WTC11 (cell line): ENCODE measurements around the gene GNL1.

Experiments
- FOXP1 ChIP-seq: sonication (generic); formaldehyde crosslinking; IDR thresholded peaks from 2 replicates; pipeline ENCODE4 v1.8.0; 2022; ENCODE audit warnings: missing genetic modification reagents, mild to moderate bottlenecking, moderate library complexity, borderline replicate concordance
- PRRX2 ChIP-seq: fragments of 250-450 bp; sonication (Bioruptor Pico); IDR thresholded peaks from 2 replicates; pipeline ENCODE4 v1.8.0; 2021; ENCODE audit warnings: mild to moderate bottlenecking
- TCF7 ChIP-seq: sonication (generic); formaldehyde crosslinking; IDR thresholded peaks from 2 replicates; pipeline ENCODE4 v1.8.0; 2022; ENCODE audit warnings: mild to moderate bottlenecking, low read depth, missing genetic modification reagents, moderate library complexity
- TF ChIP-seq, protein P1 (sequence below): fragments of 250-450 bp; sonication (Bioruptor Pico); IDR thresholded peaks from 2 replicates; pipeline ENCODE4 v2.1.2; 2022; ENCODE audit warnings: mild to moderate bottlenecking, moderate library complexity
- TF ChIP-seq, protein P2 (sequence below): fragments of 200-600 bp; IDR thresholded peaks from 2 replicates; pipeline ENCODE4 v1.8.0; 2022; ENCODE audit warnings: antibody characterized with exemption
- TF ChIP-seq, protein P3 (sequence below): sonication (generic); formaldehyde crosslinking; conservative IDR thresholded peaks from 2 replicates; pipeline ENCODE4 v1.8.1; 2022; ENCODE audit warnings: mild to moderate bottlenecking, missing genetic modification reagents
- TF ChIP-seq, protein P4 (sequence below): sonication (generic); formaldehyde crosslinking; IDR thresholded peaks from 2 replicates; pipeline ENCODE4 v1.8.1; 2023; ENCODE audit warnings: mild to moderate bottlenecking, missing genetic modification reagents
- TF ChIP-seq, protein P5 (sequence below): sonication (generic); formaldehyde crosslinking; IDR thresholded peaks from 2 replicates; pipeline ENCODE4 v1.8.0; 2022; ENCODE audit warnings: mild to moderate bottlenecking, missing genetic modification reagents
- TF ChIP-seq, protein P6 (sequence below): sonication (generic); formaldehyde crosslinking; IDR thresholded peaks from 2 replicates; pipeline ENCODE4 v1.8.1; 2023; ENCODE audit warnings: mild to moderate bottlenecking, missing genetic modification reagents

DNA sequence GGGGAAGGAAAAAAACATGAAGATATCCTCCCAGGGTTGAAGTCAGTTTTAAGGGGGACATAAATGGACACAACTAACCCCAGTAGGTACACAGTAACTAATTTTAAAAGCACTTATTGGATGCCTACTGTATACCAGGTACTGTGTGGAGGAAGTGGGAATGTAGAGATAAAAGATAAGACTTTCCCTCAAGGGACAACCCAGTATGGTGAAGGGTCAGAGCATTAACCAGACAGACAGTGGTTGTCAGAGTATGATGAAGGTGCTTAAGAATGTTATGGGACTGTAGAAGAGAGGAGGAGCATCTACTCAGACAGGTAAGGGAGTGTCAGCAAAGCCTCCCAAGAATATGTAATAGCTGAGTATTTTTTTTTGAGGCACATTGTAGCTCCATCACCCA, 15.9 kb upstream of the GNL1 start:
- TF ChIP-seq, protein P1, sequence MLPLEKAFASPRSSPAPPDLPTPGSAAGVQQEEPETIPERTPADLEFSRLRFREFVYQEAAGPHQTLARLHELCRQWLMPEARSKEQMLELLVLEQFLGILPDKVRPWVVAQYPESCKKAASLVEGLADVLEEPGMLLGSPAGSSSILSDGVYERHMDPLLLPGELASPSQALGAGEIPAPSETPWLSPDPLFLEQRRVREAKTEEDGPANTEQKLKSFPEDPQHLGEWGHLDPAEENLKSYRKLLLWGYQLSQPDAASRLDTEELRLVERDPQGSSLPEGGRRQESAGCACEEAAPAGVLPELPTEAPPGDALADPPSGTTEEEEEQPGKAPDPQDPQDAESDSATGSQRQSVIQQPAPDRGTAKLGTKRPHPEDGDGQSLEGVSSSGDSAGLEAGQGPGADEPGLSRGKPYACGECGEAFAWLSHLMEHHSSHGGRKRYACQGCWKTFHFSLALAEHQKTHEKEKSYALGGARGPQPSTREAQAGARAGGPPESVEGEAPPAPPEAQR: no peak
- TF ChIP-seq, protein P2, sequence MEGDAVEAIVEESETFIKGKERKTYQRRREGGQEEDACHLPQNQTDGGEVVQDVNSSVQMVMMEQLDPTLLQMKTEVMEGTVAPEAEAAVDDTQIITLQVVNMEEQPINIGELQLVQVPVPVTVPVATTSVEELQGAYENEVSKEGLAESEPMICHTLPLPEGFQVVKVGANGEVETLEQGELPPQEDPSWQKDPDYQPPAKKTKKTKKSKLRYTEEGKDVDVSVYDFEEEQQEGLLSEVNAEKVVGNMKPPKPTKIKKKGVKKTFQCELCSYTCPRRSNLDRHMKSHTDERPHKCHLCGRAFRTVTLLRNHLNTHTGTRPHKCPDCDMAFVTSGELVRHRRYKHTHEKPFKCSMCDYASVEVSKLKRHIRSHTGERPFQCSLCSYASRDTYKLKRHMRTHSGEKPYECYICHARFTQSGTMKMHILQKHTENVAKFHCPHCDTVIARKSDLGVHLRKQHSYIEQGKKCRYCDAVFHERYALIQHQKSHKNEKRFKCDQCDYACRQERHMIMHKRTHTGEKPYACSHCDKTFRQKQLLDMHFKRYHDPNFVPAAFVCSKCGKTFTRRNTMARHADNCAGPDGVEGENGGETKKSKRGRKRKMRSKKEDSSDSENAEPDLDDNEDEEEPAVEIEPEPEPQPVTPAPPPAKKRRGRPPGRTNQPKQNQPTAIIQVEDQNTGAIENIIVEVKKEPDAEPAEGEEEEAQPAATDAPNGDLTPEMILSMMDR: no peak
- TF ChIP-seq PRRX2 (CRISPR knock-in tag): no peak
- TF ChIP-seq, protein P3, sequence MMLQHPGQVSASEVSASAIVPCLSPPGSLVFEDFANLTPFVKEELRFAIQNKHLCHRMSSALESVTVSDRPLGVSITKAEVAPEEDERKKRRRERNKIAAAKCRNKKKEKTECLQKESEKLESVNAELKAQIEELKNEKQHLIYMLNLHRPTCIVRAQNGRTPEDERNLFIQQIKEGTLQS (CRISPR knock-in tag): no peak
- TF ChIP-seq, protein P4, sequence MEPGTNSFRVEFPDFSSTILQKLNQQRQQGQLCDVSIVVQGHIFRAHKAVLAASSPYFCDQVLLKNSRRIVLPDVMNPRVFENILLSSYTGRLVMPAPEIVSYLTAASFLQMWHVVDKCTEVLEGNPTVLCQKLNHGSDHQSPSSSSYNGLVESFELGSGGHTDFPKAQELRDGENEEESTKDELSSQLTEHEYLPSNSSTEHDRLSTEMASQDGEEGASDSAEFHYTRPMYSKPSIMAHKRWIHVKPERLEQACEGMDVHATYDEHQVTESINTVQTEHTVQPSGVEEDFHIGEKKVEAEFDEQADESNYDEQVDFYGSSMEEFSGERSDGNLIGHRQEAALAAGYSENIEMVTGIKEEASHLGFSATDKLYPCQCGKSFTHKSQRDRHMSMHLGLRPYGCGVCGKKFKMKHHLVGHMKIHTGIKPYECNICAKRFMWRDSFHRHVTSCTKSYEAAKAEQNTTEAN (CRISPR knock-in tag): no peak
- no peak for TF ChIP-seq FOXP1 (CRISPR knock-in tag)
- no peak for TF ChIP-seq TCF7 (CRISPR knock-in tag)
- TF ChIP-seq, protein P5, sequence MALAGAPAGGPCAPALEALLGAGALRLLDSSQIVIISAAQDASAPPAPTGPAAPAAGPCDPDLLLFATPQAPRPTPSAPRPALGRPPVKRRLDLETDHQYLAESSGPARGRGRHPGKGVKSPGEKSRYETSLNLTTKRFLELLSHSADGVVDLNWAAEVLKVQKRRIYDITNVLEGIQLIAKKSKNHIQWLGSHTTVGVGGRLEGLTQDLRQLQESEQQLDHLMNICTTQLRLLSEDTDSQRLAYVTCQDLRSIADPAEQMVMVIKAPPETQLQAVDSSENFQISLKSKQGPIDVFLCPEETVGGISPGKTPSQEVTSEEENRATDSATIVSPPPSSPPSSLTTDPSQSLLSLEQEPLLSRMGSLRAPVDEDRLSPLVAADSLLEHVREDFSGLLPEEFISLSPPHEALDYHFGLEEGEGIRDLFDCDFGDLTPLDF (CRISPR knock-in tag): no peak
- TF ChIP-seq, protein P6, sequence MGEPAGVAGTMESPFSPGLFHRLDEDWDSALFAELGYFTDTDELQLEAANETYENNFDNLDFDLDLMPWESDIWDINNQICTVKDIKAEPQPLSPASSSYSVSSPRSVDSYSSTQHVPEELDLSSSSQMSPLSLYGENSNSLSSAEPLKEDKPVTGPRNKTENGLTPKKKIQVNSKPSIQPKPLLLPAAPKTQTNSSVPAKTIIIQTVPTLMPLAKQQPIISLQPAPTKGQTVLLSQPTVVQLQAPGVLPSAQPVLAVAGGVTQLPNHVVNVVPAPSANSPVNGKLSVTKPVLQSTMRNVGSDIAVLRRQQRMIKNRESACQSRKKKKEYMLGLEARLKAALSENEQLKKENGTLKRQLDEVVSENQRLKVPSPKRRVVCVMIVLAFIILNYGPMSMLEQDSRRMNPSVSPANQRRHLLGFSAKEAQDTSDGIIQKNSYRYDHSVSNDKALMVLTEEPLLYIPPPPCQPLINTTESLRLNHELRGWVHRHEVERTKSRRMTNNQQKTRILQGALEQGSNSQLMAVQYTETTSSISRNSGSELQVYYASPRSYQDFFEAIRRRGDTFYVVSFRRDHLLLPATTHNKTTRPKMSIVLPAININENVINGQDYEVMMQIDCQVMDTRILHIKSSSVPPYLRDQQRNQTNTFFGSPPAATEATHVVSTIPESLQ (CRISPR knock-in tag): no peak
